CD4-positive, alpha-beta T cell treated with Interleukin-4 for 1 hour (primary cell): ENCODE data around the gene IGFBP3.

Source experiments
- DNase-seq, 2 donors: peaks; one replicate each; pipeline ENCODE4 v3.0.0-alpha.2; 2020 to 2022

IGFBP3 gene

DNA sequence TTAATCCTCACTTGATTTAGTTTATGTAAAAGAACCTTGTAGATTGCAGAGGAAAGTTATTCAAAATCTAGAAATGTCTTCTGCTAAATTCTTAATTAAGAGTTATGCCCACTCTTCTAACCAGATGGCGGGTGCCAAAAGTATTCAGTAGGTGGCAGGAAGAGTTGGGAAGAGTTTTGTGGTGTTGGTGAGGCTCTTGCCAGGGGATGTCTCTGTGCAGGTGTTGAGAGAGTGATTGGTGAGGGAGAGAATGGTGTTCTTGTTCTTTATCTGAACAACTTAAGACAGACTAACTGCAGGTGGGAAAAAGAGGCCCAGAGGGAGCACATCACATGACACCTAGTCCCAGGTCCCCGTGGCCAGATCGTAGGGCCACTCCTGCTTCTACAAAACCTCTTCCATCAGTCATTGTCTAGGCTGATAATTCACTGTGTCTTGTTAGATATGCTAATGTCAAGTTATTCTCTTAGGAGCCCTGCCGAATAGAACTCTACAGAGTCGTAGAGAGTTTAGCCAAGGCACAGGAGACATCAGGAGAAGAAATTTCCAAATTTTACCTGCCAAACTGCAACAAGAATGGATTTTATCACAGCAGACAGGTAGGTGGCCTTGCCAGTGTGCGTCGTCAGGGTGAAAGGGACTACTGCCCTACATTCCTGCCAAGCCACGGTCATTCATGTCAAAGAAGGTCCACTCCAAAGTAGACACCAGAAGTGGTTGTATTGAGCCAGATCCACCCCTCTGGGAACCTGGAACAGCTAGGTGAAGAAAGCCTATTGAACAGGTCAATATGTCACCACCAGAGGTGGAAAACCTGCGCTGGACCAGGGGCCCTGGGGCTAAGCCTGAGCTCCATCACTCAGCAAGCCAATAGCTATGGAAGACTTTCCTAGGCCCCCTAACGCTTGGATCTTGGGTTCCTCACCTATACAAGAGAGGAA lies 29.3 kb downstream of the IGFBP3 start:
- DNase-seq, result no peak

DNA sequence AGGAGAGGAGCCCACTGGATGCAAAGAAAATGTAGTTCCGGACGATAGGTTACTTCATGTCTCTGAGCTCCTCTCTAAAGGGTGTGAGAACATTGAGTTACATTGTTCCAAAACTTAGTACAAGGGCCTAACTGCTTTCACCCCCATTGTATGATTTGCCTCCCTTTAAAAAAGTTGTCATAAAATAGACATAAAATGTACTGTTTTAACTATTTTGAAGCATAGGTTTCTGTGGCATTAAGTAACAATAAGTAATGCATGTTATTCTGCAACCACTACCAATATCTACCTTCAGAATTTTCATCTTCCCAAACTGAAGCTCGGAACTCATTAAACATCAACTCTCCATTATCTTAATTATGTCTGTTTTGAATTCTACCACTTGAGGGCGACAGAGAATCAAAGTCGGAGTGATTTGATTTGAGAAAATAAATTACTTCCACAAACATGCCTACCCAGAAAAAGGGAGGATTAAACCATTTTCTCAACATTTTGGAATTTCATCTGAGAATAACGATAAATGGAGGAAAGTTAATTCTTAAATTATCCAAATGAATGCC lies 30.1 kb downstream of the IGFBP3 start:
- DNase-seq, result peak in 1 of 2 donors; percentile 36

DNA sequence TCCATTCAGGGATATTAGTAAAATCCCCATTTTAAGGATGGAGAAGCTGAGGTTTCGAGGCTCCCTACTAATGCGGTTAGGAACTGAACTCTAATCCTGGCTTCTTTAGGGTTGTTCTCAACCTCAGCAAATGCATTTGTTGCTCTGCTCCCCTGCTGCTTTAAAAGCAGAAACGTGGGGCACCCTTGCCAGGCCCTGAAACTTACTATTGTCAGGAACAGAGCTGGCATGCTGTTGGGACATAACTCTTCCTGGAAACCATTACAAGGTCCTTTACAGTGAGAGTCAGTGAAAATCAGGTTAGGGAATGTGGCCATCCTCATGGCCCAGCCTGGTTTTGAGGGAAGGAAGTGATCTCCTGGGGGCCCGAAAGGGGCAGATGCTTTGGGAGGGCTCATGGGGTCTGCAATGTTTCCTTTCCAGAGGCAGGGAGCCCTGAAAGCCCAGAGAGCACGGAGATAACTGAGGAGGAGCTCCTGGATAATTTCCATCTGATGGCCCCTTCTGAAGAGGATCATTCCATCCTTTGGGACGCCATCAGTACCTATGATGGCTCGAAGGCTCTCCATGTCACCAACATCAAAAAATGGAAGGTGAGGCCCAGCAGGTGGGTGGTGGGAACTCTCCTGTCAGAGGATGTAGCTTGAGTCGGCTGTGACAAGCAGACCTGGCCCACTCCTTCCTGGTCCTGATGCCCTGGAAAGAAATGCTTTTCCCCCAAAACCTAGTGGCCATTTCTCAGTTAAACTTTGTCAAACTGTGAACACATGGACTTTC lies 30.8 kb downstream of the IGFBP3 start:
- no peak for DNase-seq

DNA sequence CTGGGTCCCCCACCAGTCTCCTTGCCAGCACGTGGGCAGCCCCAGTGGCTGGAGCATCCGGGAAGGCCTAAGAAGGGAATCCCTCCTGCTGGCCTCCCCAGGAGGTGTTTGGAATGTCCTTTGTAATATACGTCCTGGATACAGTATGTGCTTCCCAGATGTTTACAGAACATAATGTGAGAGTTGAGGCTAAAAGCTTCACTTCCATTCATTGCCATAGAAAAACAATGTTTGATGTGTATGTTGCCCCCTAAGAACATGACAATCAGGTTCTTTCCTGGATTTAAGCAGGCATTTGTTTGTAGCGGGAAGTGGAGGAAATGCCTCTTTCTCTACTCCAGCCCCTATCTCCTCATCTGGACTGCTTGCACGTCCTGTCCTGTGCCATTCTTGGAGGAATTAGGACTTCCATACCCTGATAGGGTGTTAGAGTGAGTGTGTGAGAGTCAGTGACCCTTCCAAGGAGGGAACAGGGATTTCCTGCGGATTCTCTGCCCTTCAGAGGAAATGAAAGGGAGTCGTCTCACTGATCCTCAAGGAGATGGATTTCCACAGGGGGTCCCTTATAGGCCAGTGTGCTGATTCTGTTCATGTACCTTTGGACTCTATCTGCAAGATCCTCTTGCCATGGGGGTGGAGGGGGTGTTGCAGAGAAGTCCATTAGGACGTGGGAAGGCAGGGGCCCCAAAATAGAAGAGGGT lies 31.6 kb downstream of the IGFBP3 start:
- no peak for DNase-seq

DNA sequence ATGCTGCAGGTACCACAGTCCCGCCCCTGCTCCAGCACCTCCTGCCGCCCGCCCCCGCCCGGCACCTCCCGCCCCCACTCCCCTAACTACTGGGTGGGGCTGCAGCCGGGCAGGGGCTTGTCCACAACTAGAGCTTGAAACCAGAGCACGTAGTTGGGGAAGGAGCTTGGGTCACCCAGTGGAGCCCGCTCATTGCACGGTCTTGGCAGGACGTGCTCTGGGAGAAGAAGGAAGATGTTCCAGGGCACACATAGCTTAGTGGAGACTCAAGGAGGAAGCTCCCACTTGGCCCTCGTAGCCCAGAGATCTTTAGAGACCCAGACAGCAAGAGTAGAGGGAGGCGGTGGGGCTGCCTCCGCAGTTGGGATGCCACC lies 32.1 kb downstream of the IGFBP3 start:
- DNase-seq, result no peak

DNA sequence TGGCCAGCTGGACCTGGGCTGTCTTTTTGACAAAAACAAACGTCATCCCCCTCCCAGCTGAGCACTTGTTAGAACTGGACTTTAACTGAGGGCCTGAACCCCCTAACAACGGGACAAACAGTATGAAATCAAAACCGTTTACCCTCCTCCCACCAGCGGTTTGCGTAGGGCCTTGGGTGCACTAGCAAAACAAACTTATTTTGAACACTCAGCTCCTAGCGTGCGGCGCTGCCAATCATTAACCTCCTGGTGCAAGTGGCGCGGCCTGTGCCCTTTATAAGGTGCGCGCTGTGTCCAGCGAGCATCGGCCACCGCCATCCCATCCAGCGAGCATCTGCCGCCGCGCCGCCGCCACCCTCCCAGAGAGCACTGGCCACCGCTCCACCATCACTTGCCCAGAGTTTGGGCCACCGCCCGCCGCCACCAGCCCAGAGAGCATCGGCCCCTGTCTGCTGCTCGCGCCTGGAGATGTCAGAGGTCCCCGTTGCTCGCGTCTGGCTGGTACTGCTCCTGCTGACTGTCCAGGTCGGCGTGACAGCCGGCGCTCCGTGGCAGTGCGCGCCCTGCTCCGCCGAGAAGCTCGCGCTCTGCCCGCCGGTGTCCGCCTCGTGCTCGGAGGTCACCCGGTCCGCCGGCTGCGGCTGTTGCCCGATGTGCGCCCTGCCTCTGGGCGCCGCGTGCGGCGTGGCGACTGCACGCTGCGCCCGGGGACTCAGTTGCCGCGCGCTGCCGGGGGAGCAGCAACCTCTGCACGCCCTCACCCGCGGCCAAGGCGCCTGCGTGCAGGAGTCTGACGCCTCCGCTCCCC lies 32.7 kb downstream of the IGFBP3 start, which contains the start of gene IGFBP1:
TSS of gene IGFBP1 (plus strand) at position 304 of the 808 bp plus-strand sequence. CDS start at position 469, 165 bp downstream.
- no peak for DNase-seq

DNA sequence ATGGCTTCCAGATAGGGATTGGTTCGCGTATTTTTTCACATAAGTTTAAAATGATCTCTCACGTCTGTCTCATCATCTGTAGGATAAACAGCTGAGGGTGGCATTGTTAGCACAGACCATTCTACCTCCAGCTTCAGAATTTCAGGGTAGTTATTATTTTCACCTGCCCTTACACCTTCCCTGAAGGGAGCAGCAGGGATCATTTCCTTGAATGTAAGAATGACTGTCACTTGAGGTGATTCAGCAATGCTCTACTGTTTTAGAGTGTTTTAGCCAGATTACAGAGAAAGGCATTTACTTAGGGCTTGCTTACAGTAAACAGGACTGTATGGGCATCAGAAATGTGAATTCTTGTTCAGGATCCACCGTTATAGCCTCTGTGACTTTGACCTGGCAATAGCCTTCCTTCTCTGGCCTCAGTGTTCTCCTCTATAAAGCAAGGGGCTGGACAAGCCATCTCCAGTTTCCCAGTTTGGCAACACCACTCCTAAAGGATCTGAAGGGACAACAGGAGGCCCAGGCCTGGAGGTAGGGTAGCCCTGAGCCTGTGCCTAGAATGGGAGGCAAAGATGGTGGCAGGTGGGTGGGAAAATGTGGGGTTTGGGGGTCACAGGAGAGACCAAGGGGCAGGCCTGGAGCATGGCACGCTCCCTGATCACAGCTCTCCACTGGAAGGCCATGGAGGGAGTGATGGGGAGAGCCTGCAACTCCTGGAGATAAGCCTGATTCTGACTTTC lies 34.0 kb downstream of the IGFBP3 start:
- no peak for DNase-seq

DNA sequence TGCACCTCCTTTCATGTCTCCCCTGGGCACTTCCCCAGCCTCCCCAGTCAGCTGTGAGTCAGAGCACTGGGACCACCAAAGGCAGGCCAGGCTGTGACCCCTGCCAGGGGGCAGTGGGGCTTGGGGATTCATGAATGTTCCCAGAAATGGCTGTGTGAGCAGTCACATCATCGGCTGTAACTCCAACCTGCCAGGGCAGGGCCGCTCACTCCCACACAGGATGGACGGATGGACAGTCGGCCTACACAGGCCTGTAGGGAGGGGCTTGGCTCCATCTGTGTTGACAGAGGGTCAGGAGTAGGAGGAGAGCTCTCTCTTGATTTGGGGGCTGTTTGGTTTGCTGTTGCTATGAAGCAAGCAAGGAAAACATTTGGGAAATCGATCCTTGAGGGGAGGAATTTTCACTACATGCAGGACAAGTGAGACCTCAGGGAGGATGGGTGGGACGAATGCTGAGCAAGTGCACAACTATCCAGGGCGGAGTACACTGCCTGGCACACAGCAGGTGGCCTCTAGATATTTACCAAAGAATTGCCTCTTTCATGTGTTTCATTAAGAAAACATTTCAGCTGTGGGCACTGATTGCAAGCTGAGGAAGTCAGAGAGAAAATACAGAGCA lies 35.7 kb downstream of the IGFBP3 start:
- DNase-seq, result no peak

DNA sequence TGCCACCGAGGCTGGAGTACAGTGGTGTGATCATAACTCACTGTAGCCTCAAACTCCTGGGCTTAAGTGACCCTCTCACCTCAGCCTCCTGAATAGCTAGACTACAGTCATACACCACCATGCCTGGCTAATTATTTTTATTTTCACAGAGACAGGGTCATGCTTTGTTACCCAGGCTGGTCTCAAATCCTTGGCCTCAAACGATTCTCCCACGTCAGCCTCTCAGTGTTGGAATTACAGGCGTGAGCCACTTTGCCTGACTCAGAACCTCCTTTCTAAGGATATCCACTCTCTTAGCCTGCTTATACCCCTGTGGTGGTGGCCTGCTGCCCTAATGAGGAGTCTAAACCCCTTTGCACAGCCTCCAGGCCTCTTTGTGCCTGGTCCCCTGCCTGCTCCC lies 36.9 kb downstream of the IGFBP3 start:
- DNase-seq, result no peak

DNA sequence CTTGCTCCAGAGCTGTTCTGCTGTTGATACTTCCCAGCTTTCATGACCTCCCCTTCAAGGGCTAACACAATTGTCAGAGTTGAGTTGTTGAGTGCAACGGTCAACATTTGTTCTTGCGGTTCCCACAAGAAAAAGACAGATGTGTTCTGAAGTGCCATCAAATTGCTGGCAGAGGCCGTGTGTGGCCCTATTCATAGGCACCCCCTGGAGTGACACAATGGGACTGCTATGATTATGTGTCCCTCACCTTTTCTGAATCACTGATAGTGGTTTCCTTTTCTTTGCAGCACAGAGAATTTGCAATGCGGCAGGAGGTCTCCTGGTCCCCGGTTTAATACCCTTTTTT lies 38.6 kb downstream of the IGFBP3 start:
- DNase-seq, result no peak

DNA sequence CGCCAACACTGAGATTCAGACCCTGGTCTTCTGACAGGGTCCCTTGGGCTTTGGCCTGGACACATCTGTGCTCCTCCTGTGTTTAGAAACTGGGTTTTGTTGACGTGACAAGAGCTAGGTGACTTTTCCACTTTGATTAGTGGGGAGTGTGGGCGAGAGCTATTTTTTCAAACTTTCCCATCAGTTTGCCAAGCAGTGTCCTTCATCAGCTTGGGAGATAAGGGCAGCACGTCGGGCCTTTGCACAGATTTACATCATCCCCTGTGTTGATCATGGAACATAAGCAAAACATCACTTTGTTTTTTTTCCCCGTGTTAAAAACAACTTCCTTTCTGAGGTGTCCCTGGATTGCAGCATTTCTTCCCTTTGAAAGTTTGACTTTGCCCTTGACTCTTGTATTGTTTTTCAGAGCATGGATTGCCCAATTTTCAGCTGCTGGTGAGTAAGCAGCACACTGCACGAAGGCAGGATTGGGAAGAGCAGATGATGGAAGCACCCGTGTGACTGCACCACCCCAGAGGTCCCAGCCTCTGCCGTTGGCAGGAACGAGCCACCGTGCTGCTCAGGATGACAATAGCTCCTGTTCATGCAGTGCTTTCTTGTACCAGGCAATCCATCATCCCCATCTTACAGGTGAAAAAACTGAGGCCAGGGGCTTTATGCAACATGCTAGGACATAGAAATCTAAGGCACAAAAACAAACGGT lies 39.2 kb downstream of the IGFBP3 start:
- no peak for DNase-seq

DNA sequence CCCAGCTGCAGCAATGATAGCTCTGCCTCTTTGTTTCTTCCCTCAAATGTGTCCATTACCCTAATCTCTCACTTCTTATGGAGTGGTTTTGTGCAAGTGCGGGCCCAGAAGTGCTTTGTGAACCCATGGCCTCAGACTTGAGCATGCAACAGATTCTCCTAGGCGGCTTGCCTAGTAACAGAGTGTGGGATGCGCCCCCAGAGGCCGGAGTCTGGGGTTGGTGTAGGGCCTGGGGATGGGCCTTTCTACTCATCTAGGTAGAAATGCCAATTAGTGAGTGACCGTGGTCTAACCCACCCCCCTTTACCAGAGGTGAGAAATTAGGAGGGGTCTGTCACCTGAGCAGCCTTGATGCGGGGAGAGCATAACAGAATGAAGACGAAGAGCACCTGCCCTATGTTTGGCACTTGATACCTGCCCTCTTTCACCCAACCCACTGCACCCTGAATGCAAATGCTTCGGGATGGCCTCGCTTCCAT lies 39.8 kb downstream of the IGFBP3 start:
- DNase-seq, result no peak

DNA sequence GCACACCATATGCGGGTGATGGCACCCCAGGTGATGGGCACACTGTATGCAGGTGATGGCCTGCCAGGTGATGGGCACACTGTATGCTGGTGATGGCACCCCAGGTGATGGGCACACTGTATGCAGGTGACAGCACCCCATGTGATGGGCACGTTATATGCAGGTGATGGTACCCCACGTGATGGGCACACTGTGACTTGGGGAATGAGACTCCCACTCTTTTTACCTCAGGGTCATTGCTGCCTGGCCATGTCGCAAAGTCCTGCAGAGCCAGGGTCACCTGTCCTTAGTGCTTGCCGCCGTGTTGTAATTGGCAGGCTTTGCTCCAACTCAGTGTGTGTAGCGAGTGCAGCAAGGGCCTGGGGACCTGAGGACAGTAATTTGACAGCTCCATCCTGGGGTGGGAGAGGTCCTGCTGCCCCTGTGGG lies 40.6 kb downstream of the IGFBP3 start:
- DNase-seq, result no peak

DNA sequence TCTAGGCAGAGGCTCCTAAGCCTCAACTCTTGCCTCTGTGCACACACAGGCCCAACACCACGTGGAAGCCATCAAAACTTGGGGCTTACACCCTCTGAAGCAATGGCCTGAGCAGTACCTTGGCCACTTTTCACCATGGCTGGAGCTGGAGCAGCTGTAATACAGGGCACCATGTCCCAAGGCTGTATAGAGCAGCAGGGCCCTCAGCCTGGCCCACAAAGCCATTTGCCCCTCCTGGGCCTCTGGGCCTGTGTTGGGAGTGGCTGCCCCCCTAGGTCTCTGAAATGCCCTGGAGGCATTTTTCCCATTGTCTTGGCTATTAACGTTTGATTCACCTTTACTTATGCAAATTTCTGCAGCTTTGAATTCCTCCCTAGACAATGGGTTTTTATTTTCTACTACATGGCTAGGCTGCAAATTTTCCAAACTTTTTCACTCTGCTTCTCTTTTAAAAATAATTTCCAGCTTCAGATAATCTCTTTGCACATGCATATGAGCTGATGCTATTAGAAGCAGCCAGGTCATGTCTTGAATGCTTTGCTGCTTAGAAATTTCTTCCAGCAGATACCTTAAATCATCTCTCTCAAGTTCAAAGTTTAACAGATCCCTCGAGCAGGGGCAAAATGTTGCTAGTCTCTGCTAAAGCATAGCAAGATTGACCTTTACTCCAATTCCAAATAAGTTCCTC lies 42.5 kb downstream of the IGFBP3 start:
- no peak for DNase-seq

DNA sequence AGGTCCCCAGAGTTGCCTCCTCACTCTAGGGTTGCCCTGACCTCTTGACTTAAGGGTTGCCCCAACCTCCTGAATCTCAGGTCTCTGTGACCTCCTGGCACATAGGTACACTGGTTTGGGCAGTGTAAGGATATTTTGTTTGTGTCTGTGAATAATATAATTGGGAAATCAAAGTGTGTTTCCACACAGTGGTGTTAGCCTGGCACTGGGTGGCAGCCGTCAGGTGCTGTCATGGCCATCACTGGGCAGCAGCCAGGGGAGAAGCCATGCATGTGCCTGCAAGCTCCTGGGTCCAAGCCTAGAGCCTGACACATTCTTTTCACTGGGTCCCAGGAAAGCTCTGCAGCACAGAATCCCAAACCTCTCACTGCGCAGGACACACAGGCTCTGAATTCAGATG lies 44.6 kb downstream of the IGFBP3 start:
- DNase-seq, result no peak

DNA sequence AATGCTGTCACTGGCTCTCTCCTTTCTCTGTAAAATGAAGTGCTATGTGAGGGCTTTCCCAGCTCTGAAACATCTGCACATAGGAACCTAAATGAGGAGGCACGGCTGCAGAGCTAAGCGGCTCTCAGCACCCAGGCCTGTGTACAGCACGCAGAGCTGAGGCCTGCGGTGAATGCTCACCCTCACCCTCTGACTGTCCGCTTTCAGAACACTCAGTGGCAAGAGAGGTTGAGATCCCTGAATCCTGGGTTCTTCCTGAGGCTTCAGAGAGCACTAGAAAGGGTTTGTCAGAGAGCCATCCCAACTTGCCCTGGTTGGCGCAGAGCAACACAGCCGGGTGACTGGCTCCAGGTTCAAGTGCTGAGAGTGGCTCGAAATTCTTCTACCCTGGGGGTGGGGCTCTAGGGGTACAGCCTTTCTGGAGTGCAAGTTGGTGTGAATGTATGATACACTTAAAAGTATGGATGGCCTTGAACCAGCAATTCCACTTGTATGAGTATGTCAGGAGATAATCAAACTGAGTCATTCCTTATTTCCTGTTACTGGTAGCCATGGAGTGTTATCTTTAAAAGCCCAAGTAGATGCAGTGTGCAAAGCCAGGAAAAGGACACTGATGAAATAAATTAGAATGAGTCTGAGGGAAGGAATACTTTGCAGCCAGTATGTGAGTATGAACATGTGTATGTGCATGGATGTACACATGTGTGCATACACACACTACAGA lies 46.5 kb downstream of the IGFBP3 start:
- no peak for DNase-seq

DNA sequence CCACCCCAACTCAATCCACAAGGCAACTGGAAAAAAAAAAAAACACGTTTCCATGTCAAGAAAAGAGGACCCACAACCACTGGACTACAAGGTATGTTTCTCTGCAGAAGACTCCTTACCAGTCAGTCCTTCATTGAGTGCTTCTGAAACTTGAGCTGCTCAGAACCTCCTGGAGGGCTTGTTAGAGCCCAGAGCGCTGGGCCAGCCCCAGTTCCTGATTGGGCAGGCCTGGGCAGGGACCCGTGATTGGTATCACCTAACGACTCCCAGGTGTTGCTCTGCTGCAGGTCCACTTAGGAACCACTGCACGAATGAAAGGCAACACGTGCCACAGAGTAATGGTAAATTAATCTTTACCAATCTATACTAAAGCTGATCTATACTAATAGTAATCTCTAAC lies 47.7 kb downstream of the IGFBP3 start:
- no peak for DNase-seq

DNA sequence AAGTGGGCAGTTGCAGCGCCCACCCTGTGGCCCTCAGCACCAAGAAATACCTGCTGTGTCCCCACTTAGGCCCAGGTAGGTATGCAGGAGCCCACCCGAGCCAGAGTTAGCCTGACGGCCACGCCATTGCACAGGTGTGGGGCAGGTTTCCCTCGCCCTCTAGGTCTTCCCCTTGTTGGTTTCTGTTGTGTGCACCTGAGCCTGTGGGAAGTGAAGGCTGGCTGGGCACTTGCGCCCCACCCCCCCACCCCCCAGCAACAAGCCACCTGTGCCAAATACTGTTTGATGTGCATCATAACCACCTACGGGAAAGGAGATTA lies 48.1 kb downstream of the IGFBP3 start, which contains the start of gene CCDC201:
TSS of gene CCDC201 (minus strand) at position 48 of the 320 bp plus-strand sequence. CDS start 75 bp downstream, outside the sequence.
- DNase-seq, result no peak
